HepG2 (cell line): ENCODE data around the gene STX12.

Experiments
- CEBPG ChIP-seq: IDR thresholded peaks from 2 replicates; pipeline ENCODE4 v1.6.1; 2016
- HNRNPL ChIP-seq: fragments of 200-400 bp; formaldehyde crosslinking; IDR thresholded peaks from 2 replicates; pipeline ENCODE4 v1.6.1; 2017; ENCODE audit warnings: mild to moderate bottlenecking, low read depth, low read length
- KDM1A ChIP-seq: IDR thresholded peaks from 2 replicates; pipeline ENCODE4 v1.6.1; 2016; ENCODE audit warnings: missing compliant biosample characterization
- MXD3 ChIP-seq: IDR thresholded peaks from 2 replicates; pipeline ENCODE4 v1.6.1; 2016; ENCODE audit warnings: mild to moderate bottlenecking, missing biosample characterization, missing genetic modification reagents
- NFE2L2 ChIP-seq: fragments of 150-350 bp; IDR thresholded peaks from 2 replicates; pipeline ENCODE4 v1.6.1; 2014; ENCODE audit warnings: low read length
- PBX3 ChIP-seq: sonication (generic); formaldehyde crosslinking; IDR thresholded peaks from 2 replicates; pipeline ENCODE4 v1.8.1; 2023; ENCODE audit warnings: missing genetic modification reagents, inconsistent platforms, borderline replicate concordance
- PRDM15 ChIP-seq: sonication (generic); formaldehyde crosslinking; IDR thresholded peaks from 2 replicates; pipeline ENCODE4 v1.4.0; 2020; ENCODE audit warnings: missing genetic modification reagents
- ZNF326 ChIP-seq: sonication (generic); formaldehyde crosslinking; IDR thresholded peaks from 2 replicates; pipeline ENCODE4 v1.4.0; 2020; ENCODE audit warnings: missing genetic modification reagents, borderline replicate concordance
- ZNF609 ChIP-seq: sonication (generic); formaldehyde crosslinking; IDR thresholded peaks from 2 replicates; pipeline ENCODE4 v1.4.0; 2020; ENCODE audit warnings: mild to moderate bottlenecking, missing genetic modification reagents, borderline replicate concordance

- TF ChIP-seq ZNF326 (CRISPR knock-in tag): no peak
- TF ChIP-seq MXD3 (CRISPR knock-in tag): no peak
- no peak for TF ChIP-seq PBX3 (CRISPR knock-in tag)
- no peak for TF ChIP-seq PRDM15
- no peak for TF ChIP-seq ZNF609 (CRISPR knock-in tag)
- TF ChIP-seq CEBPG (CRISPR knock-in tag): no peak
- no peak for TF ChIP-seq KDM1A (CRISPR knock-in tag)
- TF ChIP-seq NFE2L2: no peak
- no peak for TF ChIP-seq HNRNPL
Measured at GRCh38 chr1:27778056-27778455, 5.0 kb downstream of the STX12 start.
